HG02798 (cell line): ENCODE data around the gene PIK3IP1.

Experiments
- ATAC-seq: cut with Tn5 transposase; IDR thresholded peaks from one replicate; pipeline ENCODE4 v1.9.1; 2021; ENCODE audit warnings: mild to moderate bottlenecking; ENCODE audit not compliant: unreplicated experiment, poor library complexity

Gene PIK3IP1

GRCh38 chr22:31313366-31314147 lies 21.3 kb upstream of the PIK3IP1 start:
- ATAC-seq, result no peak

GRCh38 chr22:31308181-31308580 lies 15.9 kb upstream of the PIK3IP1 start:
- ATAC-seq, result no peak

GRCh38 chr22:31305194-31305593 lies 12.9 kb upstream of the PIK3IP1 start:
- no peak for ATAC-seq

- no peak for ATAC-seq
These were observed 10.2 kb upstream of the PIK3IP1 start for GRCh38 chr22:31302537-31302936.

GRCh38 chr22:31302006-31302405 lies 9.7 kb upstream of the PIK3IP1 start:
- no peak for ATAC-seq

- ATAC-seq, result no peak
These were observed 8.6 kb upstream of the PIK3IP1 start for GRCh38 chr22:31300896-31301295.

- ATAC-seq, result no peak
These were observed 3.8 kb upstream of the PIK3IP1 start for GRCh38 chr22:31295831-31296657.

- ATAC-seq, result no peak
These were observed 3.1 kb upstream of the PIK3IP1 start for GRCh38 chr22:31295360-31295759.

GRCh38 chr22:31291481-31292235 lies 630 bp downstream of the PIK3IP1 start:
- no peak for ATAC-seq

GRCh38 chr22:31290494-31291471 lies 1.5 kb downstream of the PIK3IP1 start:
- ATAC-seq, result peak; percentile 95

GRCh38 chr22:31289344-31289743 lies 2.9 kb downstream of the PIK3IP1 start:
- no peak for ATAC-seq

- ATAC-seq, result no peak
These were observed 3.6 kb downstream of the PIK3IP1 start for GRCh38 chr22:31288496-31289240.

- ATAC-seq, result no peak
These were observed 4.3 kb downstream of the PIK3IP1 start for GRCh38 chr22:31287818-31288495.

- no peak for ATAC-seq
These were observed 5.7 kb downstream of the PIK3IP1 start for GRCh38 chr22:31286360-31287255.

- ATAC-seq, result no peak
These were observed 7.8 kb downstream of the PIK3IP1 start for GRCh38 chr22:31284281-31285155.

- no peak for ATAC-seq
These were observed 9.4 kb downstream of the PIK3IP1 start for GRCh38 chr22:31282748-31283468.
